ENCODE results near the gene PDE4D.

- TF ChIP-seq CTCF (IDR thresholded peaks at IDR 0.05), result no peak
- no peak for TF ChIP-seq POLR2AphosphoS5 (IDR thresholded peaks at IDR 0.05; ENCODE audit: low read depth, low read length)
- no peak for TF ChIP-seq SIN3A (IDR thresholded peaks at IDR 0.05; ENCODE audit: borderline replicate concordance, insufficient read depth, low read depth, low read length)
- no peak for TF ChIP-seq TCF7L2 (IDR thresholded peaks at IDR 0.05; ENCODE audit: low read depth, low read length)
- TF ChIP-seq REST (IDR thresholded peaks at IDR 0.05; ENCODE audit: insufficient read depth in 1 of 2, low read depth in 2 of 2, low read length in 1 of 2), result no peak
Measured at GRCh38 chr5:59571067-59571466, 322.5 kb downstream of the PDE4D start.
